ENCODE results near the gene SRGAP1.

DNA sequence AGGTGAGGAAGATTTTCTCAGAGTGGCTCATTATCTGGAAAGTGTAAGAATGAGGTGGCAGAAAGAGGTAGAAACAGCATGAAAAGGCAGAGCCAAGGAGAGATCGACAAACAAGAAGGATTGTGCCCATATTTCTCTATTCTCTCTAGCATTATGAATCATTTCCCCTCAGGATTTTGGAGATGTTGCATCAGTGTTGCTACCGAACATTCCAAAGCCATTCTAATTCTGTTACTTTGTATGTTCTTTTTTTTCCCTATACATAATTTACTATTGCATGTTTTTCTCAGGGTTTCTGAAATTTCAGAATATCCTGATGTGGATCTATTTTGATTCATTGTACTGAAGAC, 316.2 kb downstream of the SRGAP1 start:
- TF ChIP-seq, protein P1, sequence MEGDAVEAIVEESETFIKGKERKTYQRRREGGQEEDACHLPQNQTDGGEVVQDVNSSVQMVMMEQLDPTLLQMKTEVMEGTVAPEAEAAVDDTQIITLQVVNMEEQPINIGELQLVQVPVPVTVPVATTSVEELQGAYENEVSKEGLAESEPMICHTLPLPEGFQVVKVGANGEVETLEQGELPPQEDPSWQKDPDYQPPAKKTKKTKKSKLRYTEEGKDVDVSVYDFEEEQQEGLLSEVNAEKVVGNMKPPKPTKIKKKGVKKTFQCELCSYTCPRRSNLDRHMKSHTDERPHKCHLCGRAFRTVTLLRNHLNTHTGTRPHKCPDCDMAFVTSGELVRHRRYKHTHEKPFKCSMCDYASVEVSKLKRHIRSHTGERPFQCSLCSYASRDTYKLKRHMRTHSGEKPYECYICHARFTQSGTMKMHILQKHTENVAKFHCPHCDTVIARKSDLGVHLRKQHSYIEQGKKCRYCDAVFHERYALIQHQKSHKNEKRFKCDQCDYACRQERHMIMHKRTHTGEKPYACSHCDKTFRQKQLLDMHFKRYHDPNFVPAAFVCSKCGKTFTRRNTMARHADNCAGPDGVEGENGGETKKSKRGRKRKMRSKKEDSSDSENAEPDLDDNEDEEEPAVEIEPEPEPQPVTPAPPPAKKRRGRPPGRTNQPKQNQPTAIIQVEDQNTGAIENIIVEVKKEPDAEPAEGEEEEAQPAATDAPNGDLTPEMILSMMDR (IDR thresholded peaks at IDR 0.05): no peak
- no peak for TF ChIP-seq POLR2AphosphoS5 (IDR thresholded peaks at IDR 0.05)
- no peak for TF ChIP-seq POLR2A (IDR thresholded peaks at IDR 0.05)
- no peak for TF ChIP-seq EP300 (IDR thresholded peaks at IDR 0.05)

Measured in upper lobe of left lung (tissue), 4 donors.